Measurements from ENCODE around the gene ECE2.

- TF ChIP-seq, protein P1, sequence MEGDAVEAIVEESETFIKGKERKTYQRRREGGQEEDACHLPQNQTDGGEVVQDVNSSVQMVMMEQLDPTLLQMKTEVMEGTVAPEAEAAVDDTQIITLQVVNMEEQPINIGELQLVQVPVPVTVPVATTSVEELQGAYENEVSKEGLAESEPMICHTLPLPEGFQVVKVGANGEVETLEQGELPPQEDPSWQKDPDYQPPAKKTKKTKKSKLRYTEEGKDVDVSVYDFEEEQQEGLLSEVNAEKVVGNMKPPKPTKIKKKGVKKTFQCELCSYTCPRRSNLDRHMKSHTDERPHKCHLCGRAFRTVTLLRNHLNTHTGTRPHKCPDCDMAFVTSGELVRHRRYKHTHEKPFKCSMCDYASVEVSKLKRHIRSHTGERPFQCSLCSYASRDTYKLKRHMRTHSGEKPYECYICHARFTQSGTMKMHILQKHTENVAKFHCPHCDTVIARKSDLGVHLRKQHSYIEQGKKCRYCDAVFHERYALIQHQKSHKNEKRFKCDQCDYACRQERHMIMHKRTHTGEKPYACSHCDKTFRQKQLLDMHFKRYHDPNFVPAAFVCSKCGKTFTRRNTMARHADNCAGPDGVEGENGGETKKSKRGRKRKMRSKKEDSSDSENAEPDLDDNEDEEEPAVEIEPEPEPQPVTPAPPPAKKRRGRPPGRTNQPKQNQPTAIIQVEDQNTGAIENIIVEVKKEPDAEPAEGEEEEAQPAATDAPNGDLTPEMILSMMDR (IDR thresholded peaks at IDR 0.05): peak; percentile 53 to 81 (median 66)
- TF ChIP-seq POLR2A (IDR thresholded peaks at IDR 0.05): no peak
These were observed 48.3 kb upstream of the ECE2 start for GRCh38 chr3:184227481-184227935.

All from heart left ventricle (tissue), 13 donors.